ENCODE measurements around the gene GIPC2. TPM values are rescaled to one million over a fixed set of nuclear protein-coding genes. Genes with fewer than 3 reads are reported as not detected.

GIPC2 gene
- 0.09 and 0.16 TPM in 2 replicates for total RNA-seq

GRCh38 chr1:78045926-78046778 lies at the start of gene GIPC2:
GIPC2 (plus strand) TSS chr1:78045966; CDS start chr1:78046095, 129 bp downstream.

GRCh38 chr1:78004719-78005447 lies 40.9 kb upstream of the GIPC2 start, which contains the start of gene DNAJB4:
DNAJB4 (plus strand) TSS chr1:78004939; CDS start chr1:78005111, 172 bp downstream.

Other genes starting within 250 kb of the GIPC2 start
- gene NEXN, start 157.3 kb upstream of the GIPC2 start, total RNA-seq: 9.1 and 19.9 TPM in 2 replicates
- gene FUBP1, start 66.9 kb upstream of the GIPC2 start, total RNA-seq: 59.6 and 75.0 TPM in 2 replicates
- gene DNAJB4, start 41.0 kb upstream of the GIPC2 start, total RNA-seq: 26.0 and 53.1 TPM in 2 replicates